ENCODE measurements around the gene ORAI3.

Gene ORAI3

GRCh38 chr16:30992276-30992780 lies 43.5 kb downstream of the ORAI3 start:
- no peak for DNase-seq (ENCODE audit: low read depth in 3 of 3)

GRCh38 chr16:30992931-30993816 lies 44.3 kb downstream of the ORAI3 start:
- no peak for DNase-seq (ENCODE audit: low read depth in 3 of 3)

DNA sequence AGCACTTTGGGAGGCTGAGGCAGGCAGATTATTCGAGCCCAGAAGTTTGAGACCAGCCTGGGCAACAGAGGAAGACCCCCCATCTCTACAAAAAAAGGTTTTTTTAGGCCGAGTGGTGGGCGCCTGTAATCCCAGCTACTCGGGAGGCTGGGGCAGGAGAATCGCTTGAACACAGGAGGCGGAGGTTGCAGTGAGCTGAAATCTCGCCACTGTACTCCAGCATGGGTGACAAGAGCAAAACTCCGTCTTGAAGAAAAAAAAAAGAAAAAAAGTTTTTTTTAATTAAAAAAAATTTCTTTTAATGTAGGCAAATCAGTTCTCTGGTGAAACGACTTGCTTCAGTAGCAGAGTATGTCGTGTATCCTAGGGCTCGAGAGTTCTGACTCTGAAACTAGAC lies 47.1 kb downstream of the ORAI3 start:
- DNase-seq (ENCODE audit: low read depth in 3 of 3), result no peak

DNA sequence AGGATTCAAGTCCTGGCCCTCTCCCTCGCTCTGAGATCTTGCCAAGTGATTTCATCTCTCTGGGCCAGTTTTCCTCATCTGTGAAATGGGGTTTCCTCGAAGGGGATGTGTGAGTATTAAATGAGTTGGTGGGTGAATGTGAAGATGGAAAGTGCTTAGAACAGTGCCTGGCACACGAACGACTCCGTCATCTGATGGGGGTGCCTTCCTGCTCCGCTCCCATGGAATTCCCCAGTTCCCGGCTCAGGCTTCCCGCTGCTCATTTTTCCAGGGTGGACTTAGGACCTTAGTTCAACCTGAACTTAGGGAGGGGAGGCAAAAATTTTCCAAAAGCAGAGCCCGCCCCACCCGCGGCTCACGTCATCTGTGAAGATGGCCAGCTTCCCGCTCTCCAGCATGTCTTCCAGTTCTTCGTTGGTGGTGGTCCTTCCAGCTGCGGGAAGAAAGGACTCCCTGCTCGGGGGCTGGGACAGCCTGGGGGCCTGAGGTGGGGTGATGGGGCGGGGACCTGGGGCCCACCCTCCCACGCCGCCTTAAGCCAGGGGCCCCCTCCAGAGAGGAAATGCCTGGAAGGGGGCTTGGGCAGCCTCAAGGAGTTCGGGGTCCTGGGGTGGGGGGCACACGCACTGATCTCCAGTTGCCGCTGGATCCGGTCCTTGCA lies 47.6 kb downstream of the ORAI3 start:
- no peak for DNase-seq (ENCODE audit: low read depth in 3 of 3)

DNA sequence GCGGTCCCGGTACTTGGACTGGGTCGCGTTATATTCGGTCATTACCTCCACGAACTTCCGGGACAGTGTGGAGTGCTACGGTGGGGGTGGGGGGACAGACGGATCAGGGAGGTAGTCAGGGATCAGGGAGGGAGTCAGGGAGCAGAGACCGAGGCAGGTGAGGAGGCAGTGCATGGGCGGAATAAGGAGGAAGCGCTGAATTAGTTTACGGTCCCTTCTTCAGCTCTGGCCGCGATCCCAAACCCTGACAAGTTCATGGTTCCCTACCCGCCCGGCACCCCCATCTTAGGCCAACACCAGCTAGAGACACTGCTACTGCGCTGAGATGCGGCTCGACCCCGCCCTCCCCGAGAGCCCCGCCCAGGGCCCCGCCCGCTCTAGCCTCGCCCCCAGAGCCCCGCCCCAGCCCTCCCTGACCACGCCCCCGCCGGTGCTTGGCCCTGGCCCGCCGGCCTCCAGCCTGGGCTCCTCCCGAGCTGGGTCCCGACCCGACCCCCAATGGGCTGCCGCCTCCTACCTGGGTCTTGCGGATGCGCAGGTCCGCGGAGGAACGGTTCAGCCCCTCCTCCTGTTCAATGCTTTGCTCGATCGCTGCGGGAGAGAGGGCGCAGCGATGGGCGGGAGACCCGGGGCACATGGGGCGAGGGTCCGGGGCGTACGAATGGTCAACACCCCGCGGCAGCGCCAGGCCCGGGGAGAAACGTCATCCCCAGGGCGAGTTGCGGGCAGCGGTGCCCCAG lies 48.3 kb downstream of the ORAI3 start:
- peak; percentile 61 to 84 (median 70) for DNase-seq (ENCODE audit: low read depth in 3 of 3)

GRCh38 chr16:30997725-30998711 lies 49.1 kb downstream of the ORAI3 start:
- DNase-seq (ENCODE audit: low read depth in 3 of 3), result no peak

DNA sequence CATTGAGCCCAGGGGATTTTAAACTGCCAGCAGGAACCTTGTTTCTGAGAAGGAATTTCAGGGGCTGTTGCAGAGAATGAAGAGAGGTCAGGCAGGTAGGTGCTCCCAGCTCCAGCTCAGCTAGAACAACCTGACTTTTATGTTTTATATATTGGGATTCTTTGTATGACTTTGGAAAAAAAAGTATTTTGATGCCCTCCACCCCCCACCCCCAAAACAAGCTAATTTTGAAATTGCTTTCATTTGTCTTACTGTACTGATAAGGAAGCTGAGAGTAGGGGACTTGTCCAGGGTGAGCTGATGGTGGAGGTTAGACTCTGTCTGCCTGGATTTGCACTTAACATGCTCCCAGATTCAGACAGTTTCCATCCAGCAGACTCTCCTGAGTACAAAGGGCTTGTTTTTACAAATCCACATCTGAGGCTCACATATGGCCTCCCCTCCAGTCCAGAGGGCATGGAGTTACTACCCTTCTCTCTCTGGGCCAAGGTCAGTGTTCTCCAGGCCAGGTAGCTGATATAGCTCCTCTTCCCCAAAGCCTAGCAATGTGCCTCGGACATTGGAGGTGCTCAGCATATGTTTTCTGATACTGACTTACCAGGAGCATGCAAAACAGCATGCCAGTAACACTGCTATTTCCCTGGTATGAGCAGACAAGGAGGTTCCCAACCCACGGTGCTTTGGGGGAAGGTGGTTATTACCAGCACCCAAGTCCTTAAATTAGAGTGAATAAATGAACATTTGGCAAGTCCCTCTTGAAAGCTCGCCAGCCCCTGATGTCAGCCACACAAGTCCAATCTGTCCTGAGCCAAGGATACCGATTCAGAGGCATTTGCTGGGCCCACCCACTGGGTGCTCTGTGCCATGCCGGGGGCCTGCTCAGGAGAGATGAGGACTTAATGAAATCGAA lies 50.2 kb downstream of the ORAI3 start:
- no peak for DNase-seq (ENCODE audit: low read depth in 3 of 3)

DNA sequence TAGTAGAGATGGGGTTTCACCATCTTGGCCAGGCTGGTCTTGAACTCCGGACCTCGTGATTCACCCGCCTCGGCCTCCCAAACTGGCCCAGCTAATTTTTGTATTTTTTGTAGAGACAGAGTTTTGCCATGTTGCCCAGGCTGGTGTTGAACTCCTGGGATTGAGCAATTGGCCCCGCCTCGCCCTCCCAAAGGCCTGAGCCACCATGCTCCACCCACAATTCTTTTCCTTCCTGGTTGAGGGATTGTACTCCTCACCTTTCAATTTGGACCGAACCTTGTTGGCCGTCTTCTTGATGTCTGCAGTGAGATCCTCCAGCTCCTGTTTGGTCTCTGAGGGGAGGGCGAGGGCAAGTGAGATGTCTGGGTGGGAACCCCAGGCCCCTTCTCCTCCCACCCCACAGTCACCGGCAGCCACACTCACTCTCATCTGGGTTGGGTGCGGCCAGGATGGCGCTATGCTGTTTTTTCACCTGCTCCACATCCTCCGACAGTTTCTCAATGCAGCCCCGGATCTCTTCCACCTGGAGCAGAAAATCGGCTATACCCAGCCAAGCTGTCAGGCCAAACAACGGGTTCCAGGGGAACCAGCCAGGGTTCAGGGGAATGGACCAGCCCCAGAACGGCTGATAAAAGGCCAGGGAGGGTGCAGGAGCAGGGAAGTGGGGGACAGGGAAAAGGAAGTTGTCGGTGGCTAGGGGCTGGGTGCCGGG lies 52.0 kb downstream of the ORAI3 start:
- DNase-seq (ENCODE audit: low read depth in 3 of 3), result no peak

GRCh38 chr16:31001507-31002249 lies 52.8 kb downstream of the ORAI3 start:
- DNase-seq (ENCODE audit: low read depth in 3 of 3), result no peak

DNA sequence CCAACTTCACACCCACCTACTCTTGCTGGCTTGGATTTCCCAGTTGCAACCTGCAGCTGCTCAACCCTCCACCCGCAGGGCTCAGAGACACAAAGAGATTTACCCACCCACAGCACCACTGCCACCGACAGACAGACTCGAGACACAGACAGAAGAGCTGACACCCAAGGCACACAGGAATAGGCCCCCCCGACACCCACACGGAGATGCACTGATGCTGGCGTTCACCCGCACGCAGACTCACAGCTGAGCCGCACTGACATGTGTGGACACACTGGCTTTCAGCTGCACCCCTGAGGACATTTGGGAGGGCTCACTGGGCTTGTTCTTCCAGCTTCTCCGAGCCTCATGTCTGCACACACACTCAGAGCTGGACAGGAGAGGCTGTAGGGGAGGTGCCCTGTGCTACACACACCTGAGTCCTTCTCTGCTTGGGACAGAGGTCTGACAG lies 53.4 kb downstream of the ORAI3 start:
- DNase-seq (ENCODE audit: low read depth in 3 of 3), result no peak

DNA sequence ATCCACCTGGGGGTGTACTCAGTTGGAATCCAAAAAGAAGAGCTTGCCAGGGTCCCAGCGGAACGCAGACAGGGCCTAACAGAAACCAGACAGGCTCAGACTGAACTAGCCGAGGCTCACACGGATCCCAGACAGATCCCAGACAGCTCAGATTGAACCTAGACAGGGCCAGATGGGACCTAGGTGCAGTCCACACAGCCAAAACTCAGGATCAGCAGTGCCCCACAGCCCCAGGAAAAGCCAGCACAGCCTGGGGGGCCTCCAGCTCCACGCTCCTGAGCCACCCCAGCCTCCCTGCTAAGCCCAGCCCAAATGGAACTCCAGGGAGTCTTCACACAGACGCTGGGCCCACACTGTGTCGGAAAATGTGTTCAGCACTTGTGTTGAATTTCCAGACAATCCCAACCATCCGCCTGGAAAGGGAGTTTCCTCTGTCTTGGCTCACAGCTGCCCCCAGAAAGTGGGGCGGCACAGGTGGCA lies 54.0 kb downstream of the ORAI3 start:
- DNase-seq (ENCODE audit: low read depth in 3 of 3), result no peak

- no peak for DNase-seq (ENCODE audit: low read depth in 3 of 3)
Observed at GRCh38 chr16:31003744-31004143, 54.9 kb downstream of the ORAI3 start.

Measured in stimulated activated CD4-positive, alpha-beta T cell treated with anti-CD3 and anti-CD28 coated beads, TNF-alpha, amount 100 ng/mL, for 24 hours (primary cell).